Colonic mucosa (tissue), 4 donors: Measurements from ENCODE around the gene SERPINE1. TPM values are rescaled to one million over a fixed set of nuclear protein-coding genes. Genes with fewer than 3 reads are reported as not detected.
"Not testable (repeated sequence)": the region's sequence is repeated elsewhere in the genome, so short reads cannot be mapped to it uniquely, and the experiment has no call there.

Source experiments
- DNase-seq: peaks from one replicate; pipeline ENCODE4 v3.0.0-alpha.2; 2020
- H3K27ac ChIP-seq: fragments of 200-600 bp; one replicate; pipeline ENCODE4 v1.8.0; 2021
- H3K27me3 ChIP-seq: fragments of 200-600 bp; one replicate; pipeline ENCODE4 v1.8.0; 2021
- H3K36me3 ChIP-seq: fragments of 200-600 bp; one replicate; pipeline ENCODE4 v1.8.0; 2021
- H3K4me1 ChIP-seq: fragments of 200-600 bp; one replicate; pipeline ENCODE4 v1.8.0; 2021; ENCODE audit warnings: mild to moderate bottlenecking
- H3K4me3 ChIP-seq: fragments of 200-600 bp; one replicate; pipeline ENCODE4 v1.8.0; 2021
- H3K9ac ChIP-seq, 2 donors: one replicate each; pipeline ENCODE4 v1.7.0; 2013; ENCODE audit warnings: control low read depth in 2 of 2, low read depth in 2 of 2, low read length in 2 of 2
- H3K9me3 ChIP-seq: fragments of 200-600 bp; one replicate; pipeline ENCODE4 v1.8.0; 2021
- CTCF ChIP-seq: fragments of 200-600 bp; IDR thresholded peaks from one replicate; pipeline ENCODE4 v1.8.0; 2022; ENCODE audit warnings: antibody characterized with exemption, mild to moderate bottlenecking
- intact Hi-C: fragments of 100-400 bp; cut with DNase I; formaldehyde crosslinking; loops from one replicate; pipeline ENCODE4 v1.14.1; 2022
- total RNA-seq, 2 donors: library from RNA; stranded (reverse); fragmentation: NEBNext Ultra II Directional in 1 of 2; extraction: Animal tissue kit (Norgen Biotek cat#: 25700) in 1 of 2; gene quantifications; one replicate each; pipeline ENCODE4 v1.2.1, GENCODE V29; 2021
- donor health status: healthy.
- donor health status: DM: no; HTN: no; CAD: no.
- donor health status: DM: no; HTN: no; CAD: no.

The SERPINE1 gene
- total RNA-seq, 2 donors from 2014 or later = 1.4 to 6.1 TPM

- intact Hi-C loops = no loop called here
- no peak overlapping the region for H3K4me3 ChIP-seq
These were observed 22.1 kb upstream of the SERPINE1 start for GRCh38 chr7:101104799-101105198.

GRCh38 chr7:101105248-101105647 is 21.7 kb upstream of the SERPINE1 start:
- not testable (repeated sequence) for H3K4me3 ChIP-seq

More at GRCh38 chr7:101104799-101105198, 22.1 kb upstream of the SERPINE1 start:
- no peak overlapping the region for H3K9ac ChIP-seq
- H3K36me3 ChIP-seq = no peaks in the 10 kb centered on the region
- no peak for DNase-seq
- H3K4me1 ChIP-seq = no peaks in the 10 kb centered on the region
- no peaks in the 10 kb centered on the region for H3K27me3 ChIP-seq
- H3K27ac ChIP-seq = no peak overlapping the region
- no peak for TF ChIP-seq CTCF
- no peaks in the 10 kb centered on the region for H3K9me3 ChIP-seq

GRCh38 chr7:101106386-101106785 is 20.5 kb upstream of the SERPINE1 start:
- Histone ChIP-seq H3K36me3 (no peaks in the 10 kb centered on the region), H3K27me3 (no peaks in the 10 kb centered on the region), H3K9me3 (no peaks in the 10 kb centered on the region), H3K4me3 (no peak overlapping the region), H3K9ac (no peak overlapping the region), H3K4me1 (no peaks in the 10 kb centered on the region), H3K27ac (no peak overlapping the region)
- no peak for TF ChIP-seq CTCF
- intact Hi-C loops = no loop called here
- no peak for DNase-seq

More at GRCh38 chr7:101105248-101105647, 21.7 kb upstream of the SERPINE1 start:
- DNase-seq, H3K36me3 ChIP-seq, H3K27ac ChIP-seq, H3K9ac ChIP-seq, intact Hi-C loops, H3K9me3 ChIP-seq, H3K4me1 ChIP-seq, H3K27me3 ChIP-seq: not testable (repeated sequence)

GRCh38 chr7:101108330-101108857 is 18.5 kb upstream of the SERPINE1 start:
- H3K36me3 ChIP-seq = no peaks in the 10 kb centered on the region
- intact Hi-C loops = no loop called here
- no peak for TF ChIP-seq CTCF
- no peak overlapping the region for H3K9ac ChIP-seq
- no peak overlapping the region for H3K4me3 ChIP-seq
- no peak overlapping the region for H3K27ac ChIP-seq
- no peak for DNase-seq
- no peaks in the 10 kb centered on the region for H3K4me1 ChIP-seq
- no peaks in the 10 kb centered on the region for H3K9me3 ChIP-seq
- no peaks in the 10 kb centered on the region for H3K27me3 ChIP-seq

GRCh38 chr7:101108961-101109360 is 17.9 kb upstream of the SERPINE1 start:
- H3K4me3 ChIP-seq = no peak overlapping the region
- TF ChIP-seq CTCF = no peak
- H3K36me3 ChIP-seq = no peaks in the 10 kb centered on the region
- no peaks in the 10 kb centered on the region for H3K9me3 ChIP-seq
- no peak overlapping the region for H3K9ac ChIP-seq
- no peaks in the 10 kb centered on the region for H3K4me1 ChIP-seq
- no peaks in the 10 kb centered on the region for H3K27me3 ChIP-seq
- no peak overlapping the region for H3K27ac ChIP-seq
- no peak for DNase-seq
- intact Hi-C loops = no loop called here

GRCh38 chr7:101109368-101109767 is 17.5 kb upstream of the SERPINE1 start:
- no peak overlapping the region for H3K27ac ChIP-seq
- H3K36me3 ChIP-seq = no peaks in the 10 kb centered on the region

More at GRCh38 chr7:101109368-101109767, 17.5 kb upstream of the SERPINE1 start:
- intact Hi-C loops = no loop called here
- H3K27me3 ChIP-seq = no peaks in the 10 kb centered on the region
- H3K9ac ChIP-seq = no peak overlapping the region
- no peaks in the 10 kb centered on the region for H3K4me1 ChIP-seq
- H3K4me3 ChIP-seq = no peak overlapping the region
- TF ChIP-seq CTCF = no peak
- H3K9me3 ChIP-seq = no peaks in the 10 kb centered on the region
- no peak for DNase-seq
